ENCODE data around the gene DTNB.

The DTNB gene

GRCh38 chr2:25409044-25409443 lies 264.3 kb downstream of the DTNB start:
- TF ChIP-seq REST (IDR thresholded peaks at IDR 0.05; ENCODE audit: insufficient read depth in 1 of 2, low read depth in 2 of 2, low read length in 2 of 2) = no peak
- TF ChIP-seq TAF1 (IDR thresholded peaks at IDR 0.05; ENCODE audit: borderline replicate concordance, insufficient read depth, low read length) = no peak
- no peak for TF ChIP-seq FOXP2 (optimal IDR thresholded peaks at IDR 0.05; ENCODE audit: borderline replicate concordance, extremely low read depth, extremely low read length, insufficient read depth)
- TF ChIP-seq SIN3A (IDR thresholded peaks at IDR 0.05; ENCODE audit: borderline replicate concordance, insufficient read depth, low read length) = no peak
- TF ChIP-seq POLR2AphosphoS5 (IDR thresholded peaks at IDR 0.05; ENCODE audit: low read depth, low read length) = no peak

- TF ChIP-seq TAF1 (IDR thresholded peaks at IDR 0.05; ENCODE audit: borderline replicate concordance, insufficient read depth, low read length) = no peak
- TF ChIP-seq POLR2AphosphoS5 (IDR thresholded peaks at IDR 0.05; ENCODE audit: low read depth, low read length) = no peak
- no peak for TF ChIP-seq REST (IDR thresholded peaks at IDR 0.05; ENCODE audit: insufficient read depth in 1 of 2, low read depth in 2 of 2, low read length in 2 of 2)
- no peak for TF ChIP-seq SIN3A (IDR thresholded peaks at IDR 0.05; ENCODE audit: borderline replicate concordance, insufficient read depth, low read length)
- TF ChIP-seq FOXP2 (optimal IDR thresholded peaks at IDR 0.05; ENCODE audit: borderline replicate concordance, extremely low read depth, extremely low read length, insufficient read depth) = no peak
Observed at GRCh38 chr2:25405611-25406295, 267.6 kb downstream of the DTNB start.

GRCh38 chr2:25402477-25402876 lies 270.9 kb downstream of the DTNB start:
- no peak for TF ChIP-seq TAF1 (IDR thresholded peaks at IDR 0.05; ENCODE audit: borderline replicate concordance, insufficient read depth, low read length)
- TF ChIP-seq FOXP2 (optimal IDR thresholded peaks at IDR 0.05; ENCODE audit: borderline replicate concordance, extremely low read depth, extremely low read length, insufficient read depth) = no peak
- TF ChIP-seq POLR2AphosphoS5 (IDR thresholded peaks at IDR 0.05; ENCODE audit: low read depth, low read length) = no peak
- no peak for TF ChIP-seq SIN3A (IDR thresholded peaks at IDR 0.05; ENCODE audit: borderline replicate concordance, insufficient read depth, low read length)
- no peak for TF ChIP-seq REST (IDR thresholded peaks at IDR 0.05; ENCODE audit: insufficient read depth in 1 of 2, low read depth in 2 of 2, low read length in 2 of 2)

- TF ChIP-seq SIN3A (IDR thresholded peaks at IDR 0.05; ENCODE audit: borderline replicate concordance, insufficient read depth, low read length) = no peak
- no peak for TF ChIP-seq POLR2AphosphoS5 (IDR thresholded peaks at IDR 0.05; ENCODE audit: low read depth, low read length)
- TF ChIP-seq FOXP2 (optimal IDR thresholded peaks at IDR 0.05; ENCODE audit: borderline replicate concordance, extremely low read depth, extremely low read length, insufficient read depth) = no peak
- TF ChIP-seq TAF1 (IDR thresholded peaks at IDR 0.05; ENCODE audit: borderline replicate concordance, insufficient read depth, low read length) = no peak
- no peak for TF ChIP-seq REST (IDR thresholded peaks at IDR 0.05; ENCODE audit: insufficient read depth in 1 of 2, low read depth in 2 of 2, low read length in 2 of 2)
Observed at GRCh38 chr2:25401307-25402026, 271.9 kb downstream of the DTNB start.

Data from PFSK-1 (cell line).